HPDE6-E6E7 (cell line): Measurements from ENCODE around the gene ACADM.
"Not testable (repeated sequence)": the region's sequence is repeated elsewhere in the genome, so short reads cannot be mapped to it uniquely, and the experiment has no call there.

Experiments
- DNase-seq: peaks from one replicate; pipeline ENCODE4 v3.0.0; 2011; ENCODE audit warnings: missing footprints; ENCODE audit errors: extremely low spot score

The ACADM gene

DNA sequence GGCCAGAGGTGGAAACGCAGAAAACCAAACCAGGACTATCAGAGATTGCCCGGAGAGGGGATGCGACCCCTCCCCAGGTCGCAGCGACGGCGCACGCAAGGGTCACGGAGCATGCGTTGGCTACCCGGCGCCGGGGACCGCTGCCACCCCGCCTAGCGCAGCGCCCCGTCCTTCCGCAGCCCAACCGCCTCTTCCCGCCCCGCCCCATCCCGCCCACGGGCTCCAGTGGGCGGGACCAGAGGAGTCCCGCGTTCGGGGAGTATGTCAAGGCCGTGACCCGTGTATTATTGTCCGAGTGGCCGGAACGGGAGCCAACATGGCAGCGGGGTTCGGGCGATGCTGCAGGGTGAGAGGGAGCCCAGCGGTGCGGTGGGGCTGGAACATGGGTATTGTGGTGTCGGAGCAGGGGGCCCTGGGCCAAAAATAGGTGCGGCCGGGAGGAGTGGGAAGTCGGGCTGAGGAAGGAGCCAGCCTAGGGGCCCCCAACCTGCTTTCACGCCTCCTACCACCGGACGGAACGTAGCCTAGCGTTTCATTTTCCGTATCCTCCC lies at the start of gene ACADM:
TSS of gene ACADM (plus strand) at position 238 of the 551 bp plus-strand sequence. CDS start at position 317, 79 bp downstream.
- DNase-seq: peak; percentile 74

DNA sequence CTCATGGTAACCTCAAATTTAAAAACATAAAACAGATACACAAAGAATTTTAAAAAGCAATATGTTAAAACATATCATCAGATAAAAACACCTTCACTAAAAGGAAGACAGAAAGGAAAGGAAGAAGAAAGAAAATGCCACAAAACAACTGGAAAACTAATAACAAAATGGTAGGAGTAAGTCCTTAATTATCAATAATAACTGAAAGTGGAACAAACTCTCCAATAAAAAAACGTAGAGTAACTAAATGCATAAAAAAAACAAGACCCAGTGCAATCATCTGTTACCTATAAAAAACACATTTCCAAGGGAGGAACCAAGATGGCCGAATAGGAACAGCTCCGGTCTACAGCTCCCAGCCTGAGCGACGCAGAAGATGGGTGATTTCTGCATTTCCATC lies 47.1 kb upstream of the ACADM start:
- DNase-seq: no peak

DNA sequence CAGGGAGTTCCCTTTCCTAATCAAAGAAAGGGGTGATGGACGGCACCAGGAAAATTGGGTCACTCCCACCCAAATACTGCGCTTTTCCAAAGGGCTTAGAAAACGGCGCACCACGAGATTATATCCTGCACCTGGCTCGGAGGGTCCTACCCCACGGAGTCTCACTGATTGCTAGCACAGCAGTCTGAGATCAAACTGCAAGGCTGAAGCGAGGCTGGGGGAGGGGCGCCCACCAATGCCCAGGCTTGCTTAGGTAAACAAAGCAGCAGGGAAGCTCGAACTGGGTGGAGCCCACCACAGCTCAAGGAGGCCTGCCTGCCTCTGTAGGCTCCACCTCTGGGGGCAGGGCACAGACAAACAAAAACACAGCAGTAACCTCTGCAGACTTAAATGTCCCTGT lies 46.5 kb upstream of the ACADM start:
- not testable (repeated sequence) for DNase-seq

DNA sequence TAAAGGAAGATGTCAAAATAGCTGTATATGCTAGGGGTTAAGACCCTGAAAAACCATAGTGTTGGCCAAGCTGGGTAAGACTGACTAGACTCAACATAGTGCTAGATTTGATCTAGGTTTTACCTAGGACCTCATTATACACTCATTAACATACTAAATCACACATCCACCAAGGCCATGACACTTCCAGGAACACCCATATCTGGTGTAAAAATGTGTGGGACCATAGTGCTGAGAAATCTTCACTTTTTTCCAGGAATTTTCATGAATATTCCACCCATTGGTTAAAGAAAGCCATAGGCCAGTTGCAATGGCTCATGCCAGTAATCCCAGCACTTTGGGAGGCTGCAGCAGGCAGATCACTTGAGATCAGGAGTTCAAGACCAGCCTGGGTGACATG lies 34.0 kb upstream of the ACADM start:
- DNase-seq: no peak

DNA sequence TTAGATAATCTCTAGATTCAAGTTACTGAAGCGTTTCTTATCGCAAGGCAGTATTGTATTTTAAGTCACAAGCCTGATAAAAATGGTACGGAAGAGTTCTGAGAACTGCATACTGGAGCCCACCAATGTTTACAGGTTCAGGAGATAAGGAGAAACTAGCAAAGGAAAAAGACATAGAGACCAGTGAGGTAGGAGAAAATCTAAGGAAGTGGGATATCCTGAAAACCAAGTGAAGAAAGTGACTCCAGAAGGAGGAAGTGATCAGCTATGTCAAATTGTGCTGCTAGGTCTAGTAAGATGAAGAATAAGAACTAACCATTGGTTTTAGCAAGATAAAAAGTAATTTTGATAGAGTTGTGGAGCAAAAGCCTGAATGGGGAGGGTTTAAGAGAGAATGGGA lies 31.0 kb upstream of the ACADM start:
- DNase-seq: no peak

DNA sequence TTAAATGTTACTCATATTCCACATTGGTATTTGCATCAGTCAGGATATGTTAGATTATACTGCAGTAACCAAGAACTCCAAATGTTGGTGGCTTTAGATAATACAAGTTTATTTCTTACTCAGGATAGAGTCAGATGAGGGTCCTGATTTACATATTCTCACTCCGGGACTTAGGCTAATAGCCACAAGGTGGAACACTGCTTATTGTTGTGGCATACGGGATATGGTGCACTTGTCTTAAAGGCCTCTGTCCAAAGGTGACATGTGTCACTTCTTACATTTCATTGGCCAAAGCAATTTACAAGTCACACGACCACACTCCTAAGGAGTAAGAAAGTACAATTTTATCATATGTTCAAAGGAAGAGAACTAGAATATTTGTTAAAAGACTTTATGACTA lies 28.5 kb upstream of the ACADM start:
- DNase-seq: no peak

DNA sequence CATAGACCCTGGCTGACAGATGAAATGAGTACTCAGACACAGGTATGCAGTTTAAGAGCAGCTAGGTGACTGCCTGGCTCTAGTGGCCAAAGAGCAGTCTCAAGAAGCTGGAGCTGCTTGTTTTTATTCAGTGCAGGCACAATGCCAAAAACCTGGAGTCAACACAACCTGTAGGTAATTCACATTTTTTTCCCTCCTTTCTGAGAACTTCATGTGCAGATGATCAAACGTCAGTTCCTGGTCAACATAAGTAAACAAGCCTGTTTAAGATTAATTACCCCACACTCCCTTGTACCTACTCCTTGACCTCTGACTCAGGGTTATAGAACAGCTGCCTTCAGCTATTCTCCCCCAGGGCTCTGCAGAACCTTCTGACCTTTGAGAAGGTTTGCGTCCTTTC lies 17.3 kb upstream of the ACADM start:
- DNase-seq: no peak

DNA sequence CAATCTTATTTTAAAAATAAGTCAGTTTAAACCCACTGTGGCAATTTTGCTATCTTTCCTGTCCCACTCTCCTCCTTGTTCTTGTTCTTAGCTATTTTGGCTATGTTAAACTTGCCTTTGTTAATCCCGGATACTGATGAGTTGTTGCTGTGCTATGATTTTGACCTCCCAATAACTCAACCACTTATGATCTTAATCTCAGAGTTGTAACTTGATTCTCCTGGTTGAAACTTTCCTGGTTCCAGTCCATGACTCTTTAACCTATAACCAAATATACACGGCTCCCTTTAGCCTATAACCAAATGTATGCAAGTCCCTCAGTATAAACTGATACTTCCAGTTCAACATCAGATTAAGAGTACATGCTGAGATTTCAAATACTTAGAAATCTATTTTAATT lies 15.6 kb upstream of the ACADM start:
- DNase-seq: no peak

DNA sequence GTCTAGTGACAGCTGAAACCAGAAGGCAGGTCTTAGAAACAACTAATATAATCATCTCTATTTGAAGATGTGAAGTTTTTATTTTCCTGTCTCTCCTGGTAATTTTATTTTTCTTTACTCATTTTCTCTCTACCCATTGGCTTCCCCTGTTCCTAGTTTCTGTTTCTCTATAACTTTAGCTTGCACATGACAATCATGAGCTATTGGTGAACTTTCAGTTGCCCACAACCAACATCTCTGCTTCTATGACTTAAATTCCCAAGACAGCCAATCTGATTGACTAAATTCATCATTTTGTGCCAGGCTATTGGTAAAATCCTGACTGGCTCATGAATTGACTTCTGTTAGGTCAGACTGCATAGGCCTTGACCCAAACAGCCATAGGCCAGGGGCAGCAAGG lies 13.7 kb upstream of the ACADM start:
- DNase-seq: no peak

DNA sequence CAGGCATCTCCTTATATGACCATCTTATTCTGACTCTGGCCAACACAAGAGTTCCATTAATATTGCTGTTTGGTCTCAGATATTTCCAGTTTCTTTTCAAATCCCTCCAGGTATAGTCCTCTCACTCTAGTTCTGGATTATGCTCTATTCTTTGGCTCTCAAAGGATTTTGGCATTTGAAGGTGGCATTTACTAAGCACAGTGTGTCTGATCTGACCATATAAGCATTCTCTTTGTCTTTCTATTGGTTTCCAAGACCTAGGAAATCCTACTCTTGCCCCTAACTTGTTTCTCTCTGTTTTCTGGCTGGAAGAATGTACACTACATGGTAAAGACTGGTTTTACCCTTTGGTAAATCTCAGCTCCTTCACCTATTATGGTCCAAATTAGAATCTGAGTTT lies 12.7 kb upstream of the ACADM start:
- DNase-seq: no peak

DNA sequence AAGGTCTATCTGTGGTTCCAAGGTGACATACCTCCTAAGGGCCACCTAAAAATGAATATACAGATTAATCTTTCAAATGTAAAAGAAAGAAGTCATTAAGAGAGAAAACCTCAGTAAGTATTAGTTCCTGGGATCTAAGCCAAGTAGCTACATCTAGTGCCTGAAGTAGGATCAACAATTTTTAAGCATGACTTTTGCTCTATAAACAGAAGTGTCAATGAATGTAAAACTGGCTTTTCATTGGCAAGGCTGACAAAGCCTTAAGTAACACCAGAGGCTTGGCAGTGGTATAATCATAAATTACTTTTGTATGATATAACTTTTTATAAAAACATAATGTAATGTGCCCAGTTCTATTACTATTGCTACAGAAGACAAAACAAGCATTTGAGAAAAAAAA lies 12.2 kb upstream of the ACADM start:
- DNase-seq: no peak

DNA sequence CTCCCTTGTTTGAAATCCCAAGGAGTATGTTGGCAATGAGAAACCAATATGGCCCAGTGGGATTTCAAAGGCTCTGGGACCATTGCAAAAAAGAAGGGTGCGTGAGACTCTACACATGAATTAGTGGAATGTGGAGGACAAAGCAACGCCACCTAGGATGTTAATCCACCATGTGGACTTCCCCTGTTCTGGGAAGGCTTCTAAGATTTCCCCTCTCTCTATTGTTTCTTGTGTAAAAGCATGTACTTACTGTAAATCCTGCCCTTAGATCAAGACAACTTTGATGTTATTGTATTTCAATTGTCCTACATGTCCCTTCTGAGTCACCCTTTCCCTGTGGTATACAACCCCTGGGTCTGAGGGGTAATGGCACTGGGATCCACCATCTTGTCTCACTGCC lies 4.7 kb upstream of the ACADM start:
- DNase-seq: no peak

DNA sequence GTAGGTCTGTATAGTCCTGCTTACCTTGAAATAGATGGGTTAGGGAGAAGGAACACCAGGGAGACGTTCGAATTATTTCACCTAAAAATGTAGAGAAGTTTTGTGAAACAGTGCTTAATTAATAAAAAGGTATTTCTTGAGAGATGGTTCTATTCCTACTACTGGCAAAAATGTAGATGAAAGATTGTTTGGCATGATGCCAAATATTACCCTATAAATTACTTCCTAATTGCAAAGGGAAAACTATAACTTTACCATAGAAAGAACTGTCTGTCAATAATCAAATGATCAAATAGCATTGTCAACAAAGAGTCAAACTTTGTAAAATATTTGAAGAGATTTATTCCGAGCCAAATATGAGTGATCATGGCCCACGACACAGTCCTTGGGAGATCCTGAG lies 4.2 kb upstream of the ACADM start:
- DNase-seq: no peak

DNA sequence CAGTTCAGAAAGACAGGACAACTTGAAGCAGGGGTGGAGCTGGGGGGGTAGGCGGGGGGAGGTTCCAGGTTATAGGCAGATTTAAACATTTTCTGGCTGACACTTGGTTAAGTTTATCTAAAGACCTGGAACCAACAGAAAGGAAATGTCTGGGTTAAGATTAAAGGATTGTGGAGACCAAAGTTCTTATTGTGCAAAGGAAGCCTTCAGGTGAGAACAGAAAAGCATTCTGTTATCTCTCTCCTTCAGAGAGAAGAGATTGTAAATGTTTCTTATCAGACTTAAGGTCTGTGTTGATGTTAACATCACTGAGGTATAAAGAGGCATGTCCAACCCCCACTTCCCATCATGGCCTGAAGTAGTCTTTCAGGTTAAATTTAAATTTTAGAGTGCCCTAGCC lies 3.7 kb upstream of the ACADM start:
- DNase-seq: no peak

DNA sequence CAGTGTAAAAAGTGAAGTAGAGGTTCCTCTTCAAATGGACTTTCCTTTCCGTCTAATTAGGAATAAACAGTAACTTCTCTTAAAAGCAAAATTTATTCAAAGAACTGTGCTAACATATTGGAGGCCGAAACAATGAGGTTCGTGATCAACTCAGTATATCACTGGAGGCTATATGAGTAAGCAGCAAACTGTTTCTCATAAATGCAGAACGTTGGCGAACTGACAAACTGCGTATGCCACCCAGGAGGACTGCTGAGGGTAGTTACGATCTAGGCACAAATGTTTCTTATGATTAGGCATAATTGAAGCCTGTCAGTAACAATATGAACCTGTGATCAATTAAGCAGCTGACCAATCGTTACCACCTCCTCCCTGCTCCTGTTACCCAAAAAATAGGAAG lies 2.3 kb upstream of the ACADM start:
- not testable (repeated sequence) for DNase-seq

DNA sequence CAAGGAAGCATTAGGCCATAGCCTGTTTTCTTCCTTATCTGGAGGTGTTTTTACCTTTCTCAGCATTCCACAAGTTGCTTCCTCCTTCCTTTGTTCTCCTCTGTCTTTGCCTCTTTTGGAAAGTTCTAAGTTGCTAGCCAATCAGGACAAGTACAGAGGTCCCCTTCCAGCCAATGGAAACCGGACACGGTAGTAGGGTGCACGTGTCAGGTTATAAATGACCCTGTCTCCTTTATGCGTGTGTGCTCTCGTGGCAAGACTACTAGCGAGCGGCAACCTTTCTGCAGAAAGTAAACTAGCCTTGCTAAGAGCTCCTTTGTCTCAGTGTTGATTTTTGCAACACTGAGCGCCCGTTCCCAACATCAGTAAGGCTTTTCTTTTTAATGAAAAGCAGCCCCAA lies 1.5 kb upstream of the ACADM start:
- DNase-seq: no peak

DNA sequence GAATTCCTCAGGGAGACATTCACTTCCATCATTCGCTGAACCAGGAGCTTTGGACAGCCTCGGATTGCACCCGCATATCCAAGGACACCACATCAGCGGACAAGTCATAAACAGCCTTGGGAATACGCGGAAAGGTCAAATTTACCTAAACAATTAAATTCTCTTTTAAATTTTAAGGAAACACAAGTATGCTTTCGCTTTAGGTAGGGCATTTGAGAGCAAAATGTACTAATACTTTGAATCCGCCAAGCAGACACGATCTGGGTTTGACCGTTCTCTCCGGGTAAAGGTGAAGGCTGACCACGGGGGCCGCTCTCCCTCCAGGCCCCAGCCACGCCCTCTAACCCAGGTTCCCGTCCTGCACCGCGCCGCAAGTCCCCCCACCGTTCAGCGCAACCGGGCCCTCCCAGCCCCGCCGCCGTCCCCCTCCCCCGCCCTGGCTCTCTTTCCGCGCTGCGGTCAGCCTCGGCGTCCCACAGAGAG lies 479 bp upstream of the ACADM start:
- DNase-seq: peak; percentile 28

DNA sequence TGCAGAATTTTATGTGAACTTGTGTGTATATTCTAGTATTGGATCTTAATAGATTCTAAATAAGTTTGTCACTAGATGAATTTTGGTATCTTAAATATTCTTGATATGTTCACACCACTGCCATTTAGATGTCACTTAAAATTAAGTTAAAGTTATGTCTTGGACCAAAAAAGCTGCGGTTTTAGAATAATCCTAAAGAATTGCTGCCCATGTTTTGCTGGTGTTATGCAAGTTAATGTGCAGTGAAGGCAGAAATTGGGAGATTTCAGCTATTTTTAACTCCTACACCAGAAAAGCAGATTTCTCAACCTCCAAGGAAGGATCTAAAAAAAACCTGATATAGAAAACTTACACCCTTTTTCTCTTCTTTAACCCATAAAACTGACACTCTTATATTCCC lies 757 bp downstream of the ACADM start:
- no peak for DNase-seq

DNA sequence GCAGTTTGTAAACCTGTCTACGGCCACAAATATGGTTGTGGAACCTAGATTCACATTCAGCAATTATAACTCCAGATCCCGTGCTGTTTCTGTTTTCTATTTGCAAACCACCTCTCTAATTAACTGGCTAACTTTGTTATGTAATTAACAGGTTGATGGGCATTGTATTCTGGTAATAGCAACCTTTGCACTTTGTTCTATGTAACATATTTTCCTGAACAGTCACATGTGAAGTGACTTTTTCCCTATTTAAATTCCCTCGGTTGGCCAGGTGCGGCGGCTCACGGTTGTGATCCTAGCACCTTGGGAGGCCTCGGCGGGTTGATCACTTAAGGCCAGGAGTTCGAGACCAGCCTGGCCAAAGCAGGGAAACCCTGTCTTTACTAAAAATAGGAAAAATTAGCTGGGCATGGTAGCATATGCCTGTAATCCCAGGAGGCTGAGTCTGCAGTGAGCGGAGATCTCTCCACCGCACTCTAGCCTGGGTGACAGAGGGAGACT lies 1.4 kb downstream of the ACADM start:
- no peak for DNase-seq

DNA sequence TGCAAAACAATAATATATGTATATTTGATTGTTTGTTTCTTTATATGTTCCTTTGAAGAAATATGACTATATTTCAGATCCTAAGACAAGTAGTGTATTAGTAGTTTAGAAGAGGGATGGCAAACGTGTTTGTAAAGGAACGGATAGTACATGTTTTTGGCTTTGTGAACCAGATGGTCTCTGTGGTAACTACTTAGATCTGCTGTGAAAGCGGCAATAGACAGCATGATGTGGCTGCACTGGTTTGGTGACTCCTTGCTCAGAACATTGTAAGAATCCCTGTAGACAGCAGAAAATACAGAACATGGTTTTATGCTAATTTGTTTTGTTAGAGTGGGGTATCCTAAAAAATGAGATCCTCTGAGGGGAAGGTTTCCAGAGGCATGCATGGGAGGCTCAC lies 3.1 kb downstream of the ACADM start:
- DNase-seq: no peak

DNA sequence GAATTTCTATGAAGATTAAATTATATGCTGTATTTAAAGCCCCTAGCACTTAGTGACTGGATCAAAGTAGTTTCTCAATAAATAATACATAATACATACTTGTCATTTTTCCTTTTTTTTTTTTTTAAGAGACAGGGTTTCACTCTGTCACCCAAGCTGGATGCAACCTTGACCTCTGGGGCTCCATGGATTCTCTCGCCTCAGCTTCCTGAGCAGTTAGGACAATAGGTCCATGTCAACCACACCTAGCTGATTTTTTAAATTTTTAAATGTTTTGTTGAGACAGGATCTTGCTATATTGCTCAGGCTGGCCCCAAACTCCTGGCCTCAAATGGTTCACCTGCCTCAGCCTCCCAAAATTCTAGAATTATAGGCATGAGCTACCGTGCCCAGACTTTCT lies 5.9 kb downstream of the ACADM start:
- DNase-seq: no peak

DNA sequence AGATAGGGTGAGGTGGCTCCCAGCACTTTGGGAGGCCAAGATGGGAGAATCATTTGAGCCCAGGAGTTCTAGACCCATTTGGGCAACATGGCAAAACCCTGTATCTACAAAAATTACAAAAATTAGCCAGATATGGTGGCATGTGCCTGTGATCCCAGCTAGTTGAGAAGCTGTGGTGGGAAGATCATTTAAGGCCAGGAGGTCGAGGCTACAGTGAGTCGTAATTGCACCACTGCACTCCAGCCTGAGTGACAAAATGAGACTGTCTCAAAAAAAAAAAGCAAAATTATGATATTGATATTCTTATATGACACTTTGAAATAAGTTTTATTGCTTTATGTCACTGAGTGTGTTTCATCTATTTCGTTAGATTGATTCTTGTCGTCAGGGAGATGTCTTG lies 7.4 kb downstream of the ACADM start:
- DNase-seq: no peak

DNA sequence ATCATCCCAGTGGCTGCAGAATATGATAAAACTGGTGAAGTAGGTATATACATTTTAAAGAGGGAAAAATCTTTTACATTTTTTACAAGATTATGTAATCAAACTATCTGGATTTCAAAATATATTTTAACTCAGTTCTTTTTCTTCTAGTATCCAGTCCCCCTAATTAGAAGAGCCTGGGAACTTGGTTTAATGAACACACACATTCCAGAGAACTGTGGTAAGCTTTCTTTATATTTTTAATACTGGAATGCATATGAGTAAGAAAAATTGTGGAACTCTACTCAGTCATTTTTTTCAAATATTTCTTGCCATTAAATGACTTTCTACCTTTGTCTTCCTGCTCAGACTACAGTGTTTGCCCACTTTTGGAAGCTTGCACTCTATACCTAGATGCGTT lies 8.2 kb downstream of the ACADM start:
- no peak for DNase-seq

DNA sequence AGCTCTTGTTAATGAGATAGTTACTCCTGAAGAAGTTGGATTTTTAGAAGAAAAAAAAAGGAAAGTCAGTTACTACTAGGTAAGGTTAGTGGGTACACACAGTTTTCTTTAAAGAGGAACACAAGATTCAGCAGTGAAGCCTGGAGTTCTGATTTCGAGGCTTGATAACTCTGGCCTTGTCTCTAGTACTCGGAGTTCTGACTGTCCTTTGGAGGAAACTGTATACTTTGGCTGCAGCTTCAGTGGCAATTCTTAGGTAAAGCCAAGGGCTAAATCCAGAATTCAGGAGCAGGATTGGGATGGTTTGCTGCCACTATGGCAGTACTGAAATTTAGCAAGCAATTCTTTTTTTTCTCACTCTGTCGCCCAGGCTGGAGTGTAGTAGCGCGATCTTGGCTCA lies 9.2 kb downstream of the ACADM start:
- DNase-seq: no peak
